Neural progenitor cell (in vitro differentiated cells): ENCODE results near the gene ZKSCAN8. TPM values are rescaled to one million over a fixed set of nuclear protein-coding genes. Genes with fewer than 3 reads are reported as not detected.
A peak's percentile ranks its signal among the peaks of the same experiment; 100 is the strongest.

ENCODE experiments used
- DNase-seq: peaks from one replicate; pipeline ENCODE4 v3.0.0-alpha.2; 2016; ENCODE audit warnings: low spot score
- H2AFZ ChIP-seq: fragments of 200-600 bp; sonication (generic); replicated peaks from 2 replicates; pipeline ENCODE4 v1.6.1; 2016; ENCODE audit warnings: antibody characterized with exemption
- H3F3A ChIP-seq: fragments of 200-600 bp; sonication (generic); 2 replicates; pipeline ENCODE4 v1.6.1; 2016; ENCODE audit warnings: antibody characterized with exemption, low read depth
- H3K27ac ChIP-seq: fragments of 200-600 bp; sonication (generic); 2 replicates; pipeline ENCODE4 v1.5.1; 2016; ENCODE audit warnings: mild to moderate bottlenecking
- H3K27me3 ChIP-seq: fragments of 200-600 bp; sonication (generic); 2 replicates; pipeline ENCODE4 v1.6.1; 2016; ENCODE audit warnings: mild to moderate bottlenecking, moderate library complexity
- H3K36me3 ChIP-seq: fragments of 200-600 bp; sonication (generic); 2 replicates; pipeline ENCODE4 v1.5.1; 2016
- H3K4me1 ChIP-seq: fragments of 200-600 bp; sonication (generic); 2 replicates; pipeline ENCODE4 v1.6.1; 2016; ENCODE audit warnings: mixed run types
- H3K4me2 ChIP-seq: fragments of 200-600 bp; sonication (generic); 2 replicates; pipeline ENCODE4 v1.6.1; 2016
- H3K4me3 ChIP-seq: fragments of 200-600 bp; sonication (generic); 2 replicates; pipeline ENCODE4 v1.5.1; 2016
- H3K79me2 ChIP-seq: fragments of 200-600 bp; sonication (generic); 2 replicates; pipeline ENCODE4 v1.6.1; 2016; ENCODE audit warnings: low read depth
- H3K9ac ChIP-seq: fragments of 200-600 bp; sonication (generic); 2 replicates; pipeline ENCODE4 v1.6.1; 2016
- H3K9me3 ChIP-seq: fragments of 200-600 bp; sonication (generic); 2 replicates; pipeline ENCODE4 v1.5.1; 2016; ENCODE audit warnings: low read depth
- H4K20me1 ChIP-seq: fragments of 200-600 bp; sonication (generic); 2 replicates; pipeline ENCODE4 v1.6.1; 2016; ENCODE audit warnings: low read depth
- H3K27ac Mint-ChIP-seq: 3 replicates; pipeline ENCODE4 v1.8.0; 2021; ENCODE audit warnings: mixed read lengths
- H3K27me3 Mint-ChIP-seq: 2 replicates; pipeline ENCODE4 v1.8.0; 2022; ENCODE audit warnings: low read depth, mild to moderate bottlenecking, inconsistent platforms, moderate library complexity, mixed read lengths; ENCODE audit not compliant: insufficient read depth
- H3K36me3 Mint-ChIP-seq: 3 replicates; pipeline ENCODE4 v1.8.0; 2021; ENCODE audit warnings: mixed read lengths
- H3K4me1 Mint-ChIP-seq: 3 replicates; pipeline ENCODE4 v1.8.0; 2021; ENCODE audit warnings: mixed read lengths
- H3K4me3 Mint-ChIP-seq: 3 replicates; pipeline ENCODE4 v1.8.0; 2021; ENCODE audit warnings: mild to moderate bottlenecking, moderate library complexity, mixed read lengths
- H3K9me3 Mint-ChIP-seq: 3 replicates; pipeline ENCODE4 v1.8.0; 2020; ENCODE audit warnings: mixed read lengths
- EZH2 ChIP-seq: fragments of 200-600 bp; sonication (generic); IDR thresholded peaks from 2 replicates; pipeline ENCODE4 v1.6.1; 2017; ENCODE audit warnings: antibody characterized with exemption, mild to moderate bottlenecking, moderate library complexity
- EZH2phosphoT487 ChIP-seq: fragments of 200-600 bp; sonication (generic); IDR thresholded peaks from 2 replicates; pipeline ENCODE4 v1.6.1; 2017; ENCODE audit warnings: antibody characterized with exemption
- total RNA-seq: library from RNA; depleted of rRNA; stranded (reverse); fragments of >200 nt; gene quantifications from 2 replicates; pipeline ENCODE4 v1.2.3, GENCODE V29; 2015; ENCODE audit warnings: low replicate concordance
- TF ChIP-seq, protein P1 (sequence below): fragments of 200-600 bp; sonication (generic); IDR thresholded peaks from 2 replicates; pipeline ENCODE4 v1.5.1; 2017; ENCODE audit warnings: antibody characterized with exemption, mild to moderate bottlenecking

Gene ZKSCAN8
- total RNA-seq, 1 donor from 2014 or later = 42.7 TPM

DNA sequence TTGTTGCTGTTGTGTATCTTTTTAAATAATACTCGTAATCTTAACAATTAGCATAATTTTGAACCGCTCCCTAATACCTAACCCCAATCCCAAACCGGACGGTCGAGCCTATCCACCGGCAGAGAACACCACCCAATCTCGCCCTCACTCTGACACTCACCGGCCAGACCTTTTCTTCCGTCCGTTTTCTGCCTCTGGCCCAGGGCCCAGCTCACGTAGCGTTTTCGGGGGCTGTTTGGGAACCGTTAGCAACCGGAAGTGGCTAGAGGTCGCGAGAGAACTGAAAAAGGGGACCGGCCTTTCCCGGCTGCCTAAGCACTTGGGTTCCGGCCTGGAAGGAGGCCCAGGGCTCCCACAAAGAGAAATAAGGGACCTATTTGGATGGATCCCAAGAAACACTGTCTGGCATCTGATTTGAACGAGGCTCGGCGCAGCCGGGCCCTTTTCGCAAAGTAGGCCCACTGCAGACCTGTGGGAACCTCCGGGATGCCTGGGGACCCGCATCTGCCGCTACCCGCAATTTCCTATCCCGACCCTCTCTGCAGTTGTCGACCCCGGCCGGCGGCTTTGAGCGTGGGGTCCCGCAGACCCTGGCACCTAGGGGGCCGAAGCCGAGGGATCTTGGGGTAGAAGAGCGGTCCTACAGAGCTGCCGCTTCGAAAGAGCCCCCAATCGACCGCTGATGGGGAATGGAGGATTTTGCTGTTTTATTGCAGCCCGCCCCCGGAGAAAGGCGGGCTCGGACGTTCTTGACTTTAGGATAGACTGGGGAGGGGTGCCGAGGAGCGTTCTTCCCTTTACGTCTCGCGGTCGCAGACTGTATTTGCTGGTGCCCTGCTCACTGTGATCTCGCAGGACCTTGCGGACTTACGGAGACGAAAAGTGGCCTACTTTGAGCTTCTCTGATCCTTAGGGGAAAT lies 4.8 kb upstream of the ZKSCAN8 start:
- peaks cover 50% of the 10 kb centered on the region for H3K79me2 ChIP-seq
- TF ChIP-seq EZH2 (peak; percentile 48), EZH2phosphoT487 (no peak)
- TF ChIP-seq, protein P1, sequence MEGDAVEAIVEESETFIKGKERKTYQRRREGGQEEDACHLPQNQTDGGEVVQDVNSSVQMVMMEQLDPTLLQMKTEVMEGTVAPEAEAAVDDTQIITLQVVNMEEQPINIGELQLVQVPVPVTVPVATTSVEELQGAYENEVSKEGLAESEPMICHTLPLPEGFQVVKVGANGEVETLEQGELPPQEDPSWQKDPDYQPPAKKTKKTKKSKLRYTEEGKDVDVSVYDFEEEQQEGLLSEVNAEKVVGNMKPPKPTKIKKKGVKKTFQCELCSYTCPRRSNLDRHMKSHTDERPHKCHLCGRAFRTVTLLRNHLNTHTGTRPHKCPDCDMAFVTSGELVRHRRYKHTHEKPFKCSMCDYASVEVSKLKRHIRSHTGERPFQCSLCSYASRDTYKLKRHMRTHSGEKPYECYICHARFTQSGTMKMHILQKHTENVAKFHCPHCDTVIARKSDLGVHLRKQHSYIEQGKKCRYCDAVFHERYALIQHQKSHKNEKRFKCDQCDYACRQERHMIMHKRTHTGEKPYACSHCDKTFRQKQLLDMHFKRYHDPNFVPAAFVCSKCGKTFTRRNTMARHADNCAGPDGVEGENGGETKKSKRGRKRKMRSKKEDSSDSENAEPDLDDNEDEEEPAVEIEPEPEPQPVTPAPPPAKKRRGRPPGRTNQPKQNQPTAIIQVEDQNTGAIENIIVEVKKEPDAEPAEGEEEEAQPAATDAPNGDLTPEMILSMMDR = no peak

DNA sequence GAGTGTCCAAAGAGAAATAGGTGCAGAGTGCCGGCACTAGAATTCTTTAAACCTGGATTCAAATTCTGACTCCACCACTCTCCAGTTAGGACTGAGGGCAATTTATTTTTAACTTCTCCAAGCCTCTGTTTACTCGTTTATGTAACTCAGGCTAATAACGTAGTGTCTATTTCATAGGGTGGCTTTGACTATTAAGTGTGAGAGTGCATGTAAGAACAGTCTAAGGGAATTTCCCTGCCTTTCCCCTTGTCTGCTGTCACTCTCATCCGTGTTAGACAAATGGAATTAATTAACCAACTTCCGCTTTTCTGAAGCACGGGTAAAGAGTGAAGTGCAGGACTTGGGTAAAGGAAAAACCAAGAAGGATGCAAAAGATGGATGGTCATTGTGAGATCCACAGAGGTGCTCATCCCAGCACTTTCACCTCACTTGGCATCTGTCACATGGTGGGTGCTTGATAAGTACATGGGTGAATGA lies 4.1 kb upstream of the ZKSCAN8 start:
- Histone ChIP-seq H3K4me1 (peaks cover 13% of the 10 kb centered on the region), H3K4me2 (peak overlapping the region; percentile 95), H3K27ac (no peak overlapping the region), H3K36me3 (no peaks in the 10 kb centered on the region), H3K27me3 (peaks cover 32% of the 10 kb centered on the region), H3K9ac (peak overlapping the region; percentile 61), H3K9me3 (no peaks in the 10 kb centered on the region), H3F3A (peaks cover 35% of the 10 kb centered on the region), H3K79me2 (peaks cover 50% of the 10 kb centered on the region), H4K20me1 (peaks cover 18% of the 10 kb centered on the region), H3K4me3 (peak overlapping the region; percentile 71), H2AFZ (peak overlapping the region; percentile 88)
- Mint-ChIP-seq H3K4me1 (peaks cover 28% of the 10 kb centered on the region), H3K4me3 (peak overlapping the region; percentile 94), H3K27me3 (peaks cover 11% of the 10 kb centered on the region), H3K36me3 (peaks cover 3% of the 10 kb centered on the region), H3K27ac (peak overlapping the region; percentile 99), H3K9me3 (no peaks in the 10 kb centered on the region)
- TF ChIP-seq EZH2 (no peak), EZH2phosphoT487 (no peak)
- TF ChIP-seq, protein P1 = no peak
- no peak for DNase-seq

More for the DNA sequence above, 4.8 kb upstream of the ZKSCAN8 start:
- peak; percentile 96 for DNase-seq
- Histone ChIP-seq H3K4me3 (peak overlapping the region; percentile 71), H3K9me3 (no peaks in the 10 kb centered on the region), H3K9ac (peak overlapping the region; percentile 61), H3F3A (peaks cover 31% of the 10 kb centered on the region), H4K20me1 (peaks cover 23% of the 10 kb centered on the region), H3K4me2 (peak overlapping the region; percentile 95), H3K4me1 (peaks cover 13% of the 10 kb centered on the region), H3K27me3 (peaks cover 32% of the 10 kb centered on the region), H2AFZ (peak overlapping the region; percentile 88), H3K27ac (peak overlapping the region; percentile 76), H3K36me3 (peaks cover 3% of the 10 kb centered on the region)
- Mint-ChIP-seq H3K36me3 (peaks cover 3% of the 10 kb centered on the region), H3K4me1 (peaks cover 28% of the 10 kb centered on the region), H3K27ac (peak overlapping the region; percentile 99), H3K4me3 (peak overlapping the region; percentile 94), H3K27me3 (peaks cover 11% of the 10 kb centered on the region), H3K9me3 (no peaks in the 10 kb centered on the region)

DNA sequence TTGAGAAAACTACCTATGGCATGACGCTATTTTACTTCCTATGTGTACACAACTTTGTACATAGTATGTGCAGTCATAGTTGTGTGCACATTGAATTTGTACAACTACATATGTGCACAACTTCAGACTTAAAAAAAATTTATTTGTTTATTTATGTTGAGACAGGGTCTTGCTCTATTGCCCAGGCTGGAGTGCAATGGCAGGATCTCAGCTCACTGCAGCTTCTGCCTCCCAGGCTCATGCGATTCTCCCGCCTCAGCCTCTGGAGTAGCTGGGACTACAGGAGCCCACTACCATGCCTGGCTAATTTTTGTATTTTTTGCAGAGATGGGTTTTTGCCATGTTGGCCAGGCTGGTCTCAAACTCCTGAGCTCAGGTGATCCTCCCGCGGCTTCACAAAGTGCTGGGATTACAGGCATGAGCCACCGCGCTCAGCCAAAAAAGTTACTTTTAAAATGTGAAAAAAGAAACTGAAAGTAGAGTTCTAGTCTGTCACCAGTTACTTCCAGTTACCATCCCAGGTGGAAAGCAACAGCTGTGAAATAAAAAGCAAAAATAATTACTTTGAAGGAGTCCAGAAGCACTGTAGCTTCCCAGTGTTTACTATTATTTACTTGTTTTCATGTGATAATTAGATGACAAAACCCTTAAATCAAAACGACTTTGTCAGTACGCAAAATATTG lies 1.7 kb upstream of the ZKSCAN8 start:
- no peak overlapping the region for H3K4me2 ChIP-seq
- H3K27me3 Mint-ChIP-seq = peaks cover 7% of the 10 kb centered on the region
- H3K27me3 ChIP-seq = peaks cover 32% of the 10 kb centered on the region
- H3K9ac ChIP-seq = no peak overlapping the region
- peaks cover 34% of the 10 kb centered on the region for H3F3A ChIP-seq
- H3K36me3 ChIP-seq = peaks cover 6% of the 10 kb centered on the region
- peaks cover 28% of the 10 kb centered on the region for H3K4me1 ChIP-seq
- H3K4me3 ChIP-seq = no peak overlapping the region
- no peaks in the 10 kb centered on the region for H3K9me3 ChIP-seq
- H3K27ac ChIP-seq = no peak overlapping the region
- peaks cover 20% of the 10 kb centered on the region for H4K20me1 ChIP-seq
- no peak for TF ChIP-seq EZH2phosphoT487
- TF ChIP-seq, protein P1 = no peak
- TF ChIP-seq EZH2 = no peak
- no peak overlapping the region for H3K27ac Mint-ChIP-seq
- peaks cover 26% of the 10 kb centered on the region for H3K4me1 Mint-ChIP-seq
- H3K4me3 Mint-ChIP-seq = peak overlapping the region; percentile 66
- no peak for DNase-seq
- H3K36me3 Mint-ChIP-seq = peaks cover 9% of the 10 kb centered on the region
- no peaks in the 10 kb centered on the region for H3K9me3 Mint-ChIP-seq
- H3K79me2 ChIP-seq = peaks cover 50% of the 10 kb centered on the region
- H2AFZ ChIP-seq = no peak overlapping the region
